Erythroblast (primary cell): ENCODE data around the gene TTF1.

ENCODE experiments used
- DNase-seq, 2 experiments: peaks; one replicate each; lab custom pipeline; 2025; lab: John Stamatoyannopoulos, UW
- GATA1 ChIP-seq: IDR thresholded peaks from 2 replicates; pipeline ENCODE4 v1.6.1; 2011; ENCODE audit warnings: low read depth, mild to moderate bottlenecking, control low read depth, low read length, moderate library complexity
- POLR2A ChIP-seq: IDR thresholded peaks from 2 replicates; pipeline ENCODE4 v1.6.1; 2011; ENCODE audit warnings: mild to moderate bottlenecking, low read length

TTF1 gene

DNA sequence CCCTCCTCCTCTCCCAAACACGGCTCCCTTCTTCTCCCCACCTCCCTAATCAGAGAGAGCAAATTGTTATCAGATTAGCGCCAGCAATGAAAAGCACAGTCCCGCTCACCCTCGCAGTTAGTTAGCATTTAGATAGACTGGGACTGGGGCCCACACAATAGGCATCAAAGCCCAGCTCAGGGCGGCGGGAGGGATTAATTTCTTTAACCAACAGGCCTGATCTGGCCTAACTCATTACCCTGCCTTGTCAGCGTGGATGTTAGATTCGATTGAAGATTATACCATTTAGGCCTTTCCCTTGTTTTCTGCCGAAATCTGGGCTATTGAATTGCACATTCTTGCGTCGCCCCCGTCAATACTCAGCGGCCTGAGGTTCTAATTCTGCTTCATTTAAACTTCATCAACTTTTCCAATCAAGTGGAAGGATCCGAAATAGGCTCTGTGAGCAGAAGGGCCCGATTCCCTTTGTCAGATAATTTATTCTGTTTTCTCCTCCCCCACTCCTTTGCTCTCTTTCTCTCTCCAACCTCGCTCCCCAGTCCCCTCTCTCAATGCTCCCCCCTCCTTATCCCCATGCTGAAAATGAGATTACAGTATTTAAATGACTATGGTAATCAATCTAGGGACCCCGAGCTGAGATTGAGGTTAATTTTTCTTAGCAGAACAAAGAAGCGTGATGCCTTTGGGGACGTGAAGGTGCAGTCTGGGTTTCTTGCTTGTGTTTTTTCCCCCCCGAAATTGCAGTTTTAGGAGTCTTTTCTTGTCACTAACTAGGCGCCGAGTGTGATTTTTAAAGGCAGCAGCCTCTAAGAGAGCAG is 18.4 kb upstream of the TTF1 start:
- no peak for DNase-seq
- TF ChIP-seq POLR2A (no peak), GATA1 (no peak)

DNA sequence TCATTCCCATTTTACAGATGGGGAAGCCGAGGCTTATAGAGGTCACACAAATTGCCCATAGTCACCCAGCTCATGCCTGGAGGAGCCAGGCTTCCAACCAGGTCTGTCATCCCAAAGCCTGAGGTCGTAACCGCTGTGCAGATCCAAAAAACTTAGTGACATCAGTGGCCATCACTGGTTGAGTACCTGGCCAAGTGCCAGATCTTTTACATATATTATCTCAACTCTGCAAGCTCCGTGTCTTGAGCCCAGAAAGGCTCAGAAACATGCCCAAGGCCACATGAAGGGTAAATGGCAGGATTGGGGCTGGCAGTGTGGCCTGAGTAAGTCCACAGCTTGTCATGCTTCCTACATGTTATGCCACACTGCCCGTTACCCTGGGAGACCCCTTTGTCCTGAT is 16.9 kb upstream of the TTF1 start:
- peak in 1 of 2 experiments; percentile 29 for DNase-seq

DNA sequence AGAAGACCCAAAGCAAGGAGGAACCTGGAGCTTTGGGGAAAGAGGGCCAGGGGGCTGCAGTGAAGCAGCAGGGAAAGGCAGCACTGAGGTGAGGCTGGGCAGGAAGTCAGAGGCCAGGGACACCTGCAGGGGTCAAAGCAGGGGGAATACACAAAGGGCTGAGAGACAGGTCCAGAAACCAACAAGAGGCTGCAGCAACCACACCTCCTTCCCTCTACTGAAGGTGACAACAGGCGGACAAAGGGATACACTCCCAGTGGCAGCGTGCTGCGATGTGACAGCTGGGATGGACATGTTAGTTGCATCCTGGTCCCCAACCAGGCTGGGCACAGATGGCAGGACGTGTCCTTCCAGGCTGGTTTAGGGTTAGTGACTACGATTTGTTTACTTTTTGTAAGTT is 15.9 kb upstream of the TTF1 start:
- TF ChIP-seq POLR2A (no peak), GATA1 (no peak)
- no peak for DNase-seq

More for the DNA sequence above, 16.9 kb upstream of the TTF1 start:
- TF ChIP-seq GATA1 (no peak), POLR2A (no peak)

DNA sequence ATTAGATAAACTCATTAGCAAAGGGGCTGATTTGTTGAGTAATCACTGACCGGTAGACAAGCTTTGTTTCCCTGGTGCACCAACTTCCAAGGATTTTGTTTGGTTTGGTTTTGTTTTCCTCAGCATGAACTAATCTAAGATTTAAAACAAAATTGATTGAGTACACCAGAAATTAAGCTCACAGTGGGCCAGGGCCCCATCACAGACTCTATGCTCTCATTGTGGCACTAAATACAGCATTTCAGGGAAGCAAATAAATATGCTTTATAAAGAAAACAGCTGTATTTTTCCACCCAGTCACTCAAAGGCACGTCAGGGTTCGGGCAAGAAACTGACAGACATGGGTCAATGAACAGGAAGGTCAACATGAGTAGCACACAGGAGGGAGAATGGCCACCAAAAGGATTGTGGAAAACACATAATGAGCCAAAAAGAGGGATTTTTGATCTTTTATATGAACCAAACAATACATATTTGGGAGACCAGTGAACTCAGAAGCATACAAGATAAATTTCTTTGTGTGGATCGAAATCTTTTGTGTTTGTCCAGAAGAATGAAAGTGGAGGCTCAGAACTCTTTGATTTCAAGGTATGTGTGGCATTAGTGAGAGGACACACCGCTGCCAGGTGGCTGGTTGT is 12.2 kb upstream of the TTF1 start:
- TF ChIP-seq GATA1 (no peak), POLR2A (no peak)
- no peak for DNase-seq

DNA sequence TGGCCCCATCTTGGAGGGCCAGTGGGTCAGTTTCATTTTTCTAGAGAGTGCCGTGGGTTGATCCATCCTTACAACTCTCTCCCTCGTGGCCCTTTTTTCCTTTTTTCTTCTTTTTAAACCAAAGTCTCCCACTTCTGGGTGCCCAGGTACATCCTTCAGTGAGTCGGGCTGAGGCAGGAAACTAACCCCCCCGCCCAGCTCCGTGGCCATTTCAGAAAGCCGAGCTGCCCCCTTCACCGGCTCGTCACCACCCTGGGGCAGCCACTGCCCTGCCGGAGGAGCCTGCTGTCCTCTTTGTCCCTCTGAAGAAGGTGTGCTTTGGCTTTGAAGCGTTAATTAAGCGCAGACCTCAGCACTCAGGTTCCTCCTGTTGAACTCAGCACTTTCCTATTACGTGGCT is 8.5 kb upstream of the TTF1 start:
- no peak for DNase-seq
- TF ChIP-seq GATA1 (no peak), POLR2A (no peak)

DNA sequence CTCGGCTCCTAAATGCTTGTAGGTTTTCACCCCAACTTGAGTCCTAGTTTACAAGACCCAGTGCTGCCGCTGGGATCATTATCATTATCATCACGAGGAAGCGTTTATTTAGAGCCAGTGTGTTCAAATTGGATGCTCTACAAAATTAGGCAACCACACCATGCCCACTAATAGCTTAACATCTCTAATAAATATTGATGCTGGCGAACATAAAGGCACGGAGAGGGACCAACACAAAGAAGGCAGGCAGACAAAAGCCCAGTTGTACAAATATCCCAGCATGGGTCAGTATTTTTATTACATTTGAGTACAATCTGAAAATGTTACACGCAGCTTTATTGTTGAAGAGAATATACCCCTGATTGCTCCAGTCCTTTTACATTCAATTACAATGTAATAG is 8.1 kb upstream of the TTF1 start:
- no peak for TF ChIP-seq POLR2A
- no peak for TF ChIP-seq GATA1
- no peak for DNase-seq

DNA sequence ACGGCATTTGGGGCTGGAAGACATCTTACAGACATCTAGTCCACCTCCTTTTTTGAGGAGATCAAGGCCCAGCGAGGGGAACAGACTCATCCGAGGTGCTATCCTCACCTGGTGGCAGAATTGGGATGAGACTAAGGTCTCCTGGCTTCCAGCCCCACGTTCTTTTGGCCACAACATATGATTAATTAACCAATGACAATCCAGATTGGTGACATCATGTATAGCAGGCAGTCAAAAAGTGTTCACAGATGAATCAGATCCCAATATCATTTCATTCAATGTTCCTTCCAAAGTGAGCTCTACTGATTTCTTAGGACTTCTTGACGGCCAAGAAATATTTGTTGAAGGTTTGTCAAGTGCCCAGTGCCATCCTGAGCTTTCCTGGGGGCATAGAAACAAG is 7.3 kb upstream of the TTF1 start:
- DNase-seq = no peak
- TF ChIP-seq GATA1 (no peak), POLR2A (no peak)

DNA sequence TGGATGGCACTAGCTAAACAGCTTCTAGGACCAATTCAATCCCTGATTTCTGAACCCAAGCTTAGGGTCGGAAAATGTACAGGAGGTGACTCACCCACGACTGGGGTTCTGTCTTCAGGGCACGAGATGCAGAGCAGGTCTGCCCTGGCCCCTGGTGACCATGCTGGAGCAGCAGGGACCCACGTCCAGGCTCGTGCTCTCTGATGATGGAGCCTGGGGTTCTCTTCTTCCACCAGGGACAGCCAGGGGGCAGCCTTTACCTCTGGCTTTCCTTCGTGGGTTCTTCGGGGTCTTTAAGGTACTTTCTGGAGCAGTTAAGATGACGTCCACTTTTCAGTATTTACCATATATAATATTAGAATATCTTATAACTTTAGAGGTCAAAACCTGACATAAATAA is 5.4 kb upstream of the TTF1 start:
- peak; percentile 35 to 41 for DNase-seq
- TF ChIP-seq POLR2A = no peak
- no peak for TF ChIP-seq GATA1

DNA sequence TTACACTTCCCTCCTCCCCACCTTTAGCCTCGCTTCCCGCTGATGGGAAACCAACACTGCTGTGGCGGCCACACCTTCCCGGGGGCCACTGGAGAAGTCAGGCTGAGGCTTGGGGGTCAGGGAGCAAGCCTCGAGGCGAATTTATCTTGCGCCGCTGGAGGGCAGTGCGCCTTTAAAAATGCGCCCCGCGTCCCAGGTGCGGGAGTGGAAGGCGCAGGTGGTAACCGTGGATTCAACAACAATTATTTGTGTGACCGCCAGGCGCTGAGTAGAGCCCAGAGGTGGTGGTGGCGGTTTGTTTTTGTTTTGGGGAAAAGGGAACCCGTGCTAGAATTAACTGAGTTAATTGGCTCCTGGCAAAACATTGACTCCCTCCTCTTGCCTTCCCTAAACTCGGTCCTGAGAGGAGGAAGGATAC is 4.5 kb upstream of the TTF1 start:
- TF ChIP-seq GATA1 (no peak), POLR2A (no peak)
- peak; percentile 58 to 71 for DNase-seq

DNA sequence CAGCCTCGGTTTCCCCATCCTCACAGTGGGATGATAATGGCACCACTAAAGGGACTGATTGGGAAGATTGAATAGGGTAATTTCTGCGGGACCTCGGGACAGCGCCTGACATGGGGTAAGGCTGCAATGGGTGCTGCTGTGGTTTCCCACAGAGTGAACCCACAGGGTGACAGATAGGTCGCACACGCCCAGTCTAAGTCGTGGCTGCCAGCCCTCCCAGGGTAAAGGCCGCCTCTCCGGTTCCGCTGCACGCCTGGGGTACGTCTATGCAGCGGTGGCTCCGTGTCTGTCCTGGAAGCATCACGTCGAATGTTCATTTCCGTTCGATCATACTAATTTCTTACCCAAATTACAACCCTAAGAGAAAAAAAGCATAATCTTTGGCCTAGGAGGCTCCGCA is 4.0 kb upstream of the TTF1 start:
- peak in 1 of 2 experiments; percentile 38 for DNase-seq
- TF ChIP-seq GATA1 (no peak), POLR2A (no peak)

DNA sequence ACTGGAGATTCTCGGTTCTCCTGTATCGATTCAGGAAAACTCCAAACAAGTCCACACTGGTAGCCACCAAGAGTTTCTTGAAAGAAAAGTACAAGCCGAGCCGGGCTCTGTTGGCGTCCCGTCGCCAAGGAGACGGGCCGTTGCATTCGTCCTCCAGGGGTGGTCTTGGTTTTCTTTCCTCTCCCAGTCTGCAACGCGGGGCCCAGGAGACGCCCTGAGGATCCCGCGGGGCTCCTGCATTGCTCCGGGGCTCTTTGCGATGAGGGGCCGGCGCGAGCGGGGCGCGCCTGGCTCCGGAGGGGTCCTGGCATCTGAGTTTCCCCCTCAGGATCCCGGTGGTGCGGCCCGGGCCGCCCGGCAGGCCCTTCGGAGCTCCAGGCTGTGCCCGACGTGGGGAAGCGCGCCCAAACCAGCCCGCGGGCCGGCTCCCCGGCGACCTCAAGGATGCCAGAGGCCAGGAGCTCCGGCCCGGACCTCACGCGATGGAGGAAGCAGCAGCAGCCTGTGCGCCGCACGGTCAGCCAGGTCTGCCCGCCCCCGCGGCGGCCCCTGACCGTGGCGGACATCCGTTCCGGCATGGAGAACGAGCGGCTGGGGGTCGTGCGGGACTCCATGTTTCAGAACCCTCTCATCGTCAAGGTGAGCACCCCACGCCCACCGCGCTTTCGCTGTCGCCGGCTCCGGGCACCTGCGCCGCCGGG is 3.3 kb upstream of the TTF1 start, which contains the start of gene CFAP77:
Gene CFAP77 (plus strand): TSS at position 384 of the 701 bp plus-strand sequence. CDS start 61 bp downstream, at position 445.
- peak; percentile 61 to 71 for DNase-seq
- TF ChIP-seq POLR2A = peak; percentile 14
- no peak for TF ChIP-seq GATA1

DNA sequence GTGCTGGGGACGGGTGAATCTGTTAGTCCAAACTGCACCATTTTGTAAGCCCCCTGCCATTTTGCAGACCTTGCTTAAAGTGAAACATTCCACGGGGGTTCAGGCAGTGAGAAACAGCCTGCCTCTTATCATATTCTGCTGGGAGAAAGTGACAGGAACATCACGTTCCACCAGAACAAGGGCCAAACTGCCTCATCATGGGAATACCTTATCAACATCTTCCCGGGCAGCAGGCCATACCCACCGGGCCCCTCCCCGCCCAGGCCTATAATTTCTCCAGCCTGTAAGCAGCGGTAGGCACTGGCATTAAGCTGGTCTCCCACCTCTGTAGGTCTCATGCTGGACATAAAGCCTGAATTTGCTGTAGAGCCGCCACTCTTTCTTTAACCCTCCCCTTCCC is 1.9 kb upstream of the TTF1 start:
- peak; percentile 51 to 68 for DNase-seq
- TF ChIP-seq POLR2A (peak; percentile 43), GATA1 (no peak)

DNA sequence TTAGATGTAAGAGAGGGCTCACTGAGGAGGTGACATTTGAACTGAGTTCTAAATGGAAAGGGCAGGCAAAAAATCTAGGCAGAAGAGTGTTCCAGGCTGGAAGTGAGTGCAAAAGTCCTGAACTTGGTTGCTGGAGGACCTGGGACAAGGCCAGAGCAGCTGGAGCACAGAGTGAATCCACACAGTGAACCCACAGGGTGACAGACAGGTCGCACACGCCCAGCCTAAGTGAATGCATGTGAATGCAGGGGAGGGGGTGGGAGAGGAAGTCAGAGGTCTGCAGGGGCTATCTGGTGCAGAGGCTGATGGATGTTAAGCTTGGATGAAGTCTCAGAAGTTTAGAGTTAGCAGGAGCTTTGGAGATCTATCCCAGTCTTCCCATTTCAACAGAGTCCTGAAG is 556 bp upstream of the TTF1 start:
- TF ChIP-seq GATA1 (no peak), POLR2A (no peak)
- no peak for DNase-seq

DNA sequence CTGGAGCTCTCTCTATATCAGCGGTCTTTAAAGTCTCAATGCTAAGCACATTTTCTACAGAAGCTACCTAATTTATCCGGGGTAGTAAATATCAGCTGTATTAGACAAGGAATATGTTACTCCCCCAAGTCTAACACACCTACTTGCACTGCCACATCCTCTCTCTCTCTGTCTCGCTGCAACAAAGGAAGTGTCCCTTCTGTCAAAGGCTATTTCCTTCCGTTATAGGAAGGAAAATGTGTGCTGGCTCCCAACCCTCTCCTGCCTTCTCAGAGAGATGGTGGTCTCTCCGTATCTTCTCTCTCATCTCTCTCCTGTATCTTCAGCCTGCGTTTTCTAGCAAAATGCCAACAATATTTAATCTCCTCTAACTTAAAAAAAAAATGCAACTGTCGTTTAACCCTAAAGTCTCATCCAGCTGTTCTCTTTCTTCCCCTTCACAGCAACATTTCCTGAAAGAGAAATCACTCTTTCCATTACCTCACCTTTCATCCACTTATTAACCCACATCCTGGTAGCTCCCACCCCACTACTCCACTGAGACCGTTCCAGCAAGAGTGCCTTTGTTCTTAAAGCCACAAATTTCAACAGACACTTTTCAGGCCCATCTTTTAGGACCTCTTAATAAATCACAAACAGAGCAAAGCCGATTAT is 2.3 kb downstream of the TTF1 start:
- DNase-seq = no peak

More for the DNA sequence above, 2.3 kb downstream of the TTF1 start:
- TF ChIP-seq GATA1 (no peak), POLR2A (no peak)
